Kidney (tissue), 14 donors: ENCODE measurements around the gene LPCAT1. TPM values are rescaled to one million over a fixed set of nuclear protein-coding genes. Genes with fewer than 3 reads are reported as not detected.

Source experiments
- DNase-seq, 5 donors: peaks; one replicate each; pipeline ENCODE4 v3.0.0-alpha.2; 2013 to 2020
- FAIRE-seq: peaks from 2 replicates; lab custom pipeline; 2012; peaks lifted over from hg19 to GRCh38; lab: Jason Lieb, UNC
- H3K27ac ChIP-seq, 2 donors: one replicate each; pipeline ENCODE4 v1.7.0; 2013; ENCODE audit warnings: low read depth in 2 of 2, low read length in 2 of 2, inconsistent platforms in 1 of 2
- H3K27me3 ChIP-seq: one replicate; pipeline ENCODE4 v1.7.1; 2013; ENCODE audit warnings: low read length, inconsistent platforms; ENCODE audit not compliant: control insufficient read depth, insufficient read depth
- H3K36me3 ChIP-seq, 3 donors: one replicate each; pipeline versions ENCODE4 v1.7.0 to v1.7.1; 2013; ENCODE audit warnings: low read length in 3 of 3, control low read depth in 1 of 3, inconsistent platforms in 1 of 3; ENCODE audit not compliant: insufficient read depth in 3 of 3, control insufficient read depth in 2 of 3
- H3K4me1 ChIP-seq, 3 donors: one replicate each; pipeline versions ENCODE4 v1.7.0 to v1.7.1; 2013; ENCODE audit warnings: low read length in 3 of 3, inconsistent platforms in 1 of 3, low read depth in 1 of 3; ENCODE audit not compliant: control insufficient read depth in 2 of 3, insufficient read depth in 2 of 3
- H3K4me3 ChIP-seq, 3 donors: one replicate each; pipeline versions ENCODE4 v1.7.0 to v1.8.1; 2013; ENCODE audit warnings: low read length in 3 of 3, control low read depth in 1 of 3, inconsistent platforms in 1 of 3
- H3K9ac ChIP-seq, 3 donors: one replicate each; pipeline versions ENCODE4 v1.7.0 to v1.7.1; 2013; ENCODE audit warnings: low read length in 3 of 3, control low read depth in 1 of 3, inconsistent platforms in 1 of 3
- H3K9me3 ChIP-seq, 3 donors: one replicate each; pipeline versions ENCODE4 v1.7.0 to v1.7.1; 2013; ENCODE audit warnings: low read length in 3 of 3, control low read depth in 1 of 3, inconsistent platforms in 1 of 3; ENCODE audit not compliant: control insufficient read depth in 2 of 3, insufficient read depth in 1 of 3
- intact Hi-C: fragments of 100-400 bp; cut with DNase I; formaldehyde crosslinking; loops from one replicate; pipeline ENCODE4 v1.11.1; 2022
- polyA plus RNA-seq: library from polyadenylated mRNA; stranded (reverse); fragments of 350-450 nt; fragmentation: Illumina TruSeq; extraction: RNeasy Lipid Tissue Mini Kit (QIAGEN cat#74804); gene quantifications from one replicate; pipeline ENCODE4 v1.2.3, GENCODE V29; 2014; ENCODE audit warnings: low read depth, low replicate concordance; ENCODE audit not compliant: insufficient read depth
- total RNA-seq: library from RNA; stranded (reverse); fragmentation: NEBNext Ultra II Directional; extraction: Animal tissue kit (Norgen Biotek cat#: 25700); gene quantifications from one replicate; pipeline ENCODE4 v1.2.1, GENCODE V29; 2021
- TF ChIP-seq, protein P1 (sequence below): IDR thresholded peaks from 3 replicates; pipeline ENCODE4 v1.5.1; 2012; ENCODE audit warnings: mild to moderate bottlenecking, moderate library complexity, borderline replicate concordance; ENCODE audit not compliant: insufficient read depth; ENCODE audit errors: extremely low read depth
- donor health status: control.
- donor health status: control.
- donor health status: control.
- donor health status: control.
- donor health status: control.
- donor health status: DM: yes; HTN: yes; CAD: no.
- donor health status: Normal renal cell carcinoma (clear cell type).

Gene LPCAT1
- total and polyA plus RNA-seq, 2 donors from 2014 or later = 22.2 to 46.5 TPM

DNA sequence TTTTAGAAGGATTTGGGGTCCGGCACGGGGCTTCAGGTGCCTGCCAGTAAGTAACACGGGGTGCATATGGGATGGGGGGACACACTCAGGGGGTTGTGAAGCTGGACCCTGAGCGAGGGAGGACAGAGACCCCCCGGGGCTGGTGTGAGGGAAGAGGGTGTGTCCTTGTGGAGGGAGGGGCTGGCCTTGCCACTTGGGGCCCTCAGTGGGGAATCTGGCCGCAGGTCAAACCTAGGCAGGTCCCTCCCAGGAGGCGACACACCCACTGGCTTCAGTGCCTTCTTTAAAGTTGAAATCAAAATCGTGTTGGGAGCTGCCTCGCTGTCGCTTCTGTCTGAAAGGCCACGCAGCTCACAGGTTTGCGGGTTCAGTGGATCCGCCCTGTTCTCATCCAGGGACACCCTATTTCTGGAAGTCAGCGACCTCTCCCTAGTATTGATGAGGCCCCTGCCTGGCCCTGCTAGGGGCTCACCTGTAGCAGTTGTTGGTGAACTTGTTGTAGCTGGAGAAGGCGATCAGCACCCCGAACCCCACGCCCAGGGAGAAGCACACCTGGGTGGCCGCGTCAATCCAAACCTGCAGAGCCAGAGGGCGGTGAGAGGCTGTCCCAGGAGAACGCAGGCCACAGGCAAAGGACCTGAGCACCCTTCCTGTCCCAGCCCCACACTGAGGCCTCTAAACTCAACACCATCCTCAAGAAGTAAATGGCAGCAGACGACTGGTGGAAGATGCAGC, 108.0 kb downstream of the LPCAT1 start:
- no peaks in the 10 kb centered on the region for H3K36me3 ChIP-seq
- H3K9ac ChIP-seq = no peak overlapping the region
- no peak overlapping the region for H3K4me3 ChIP-seq
- TF ChIP-seq, protein P1, sequence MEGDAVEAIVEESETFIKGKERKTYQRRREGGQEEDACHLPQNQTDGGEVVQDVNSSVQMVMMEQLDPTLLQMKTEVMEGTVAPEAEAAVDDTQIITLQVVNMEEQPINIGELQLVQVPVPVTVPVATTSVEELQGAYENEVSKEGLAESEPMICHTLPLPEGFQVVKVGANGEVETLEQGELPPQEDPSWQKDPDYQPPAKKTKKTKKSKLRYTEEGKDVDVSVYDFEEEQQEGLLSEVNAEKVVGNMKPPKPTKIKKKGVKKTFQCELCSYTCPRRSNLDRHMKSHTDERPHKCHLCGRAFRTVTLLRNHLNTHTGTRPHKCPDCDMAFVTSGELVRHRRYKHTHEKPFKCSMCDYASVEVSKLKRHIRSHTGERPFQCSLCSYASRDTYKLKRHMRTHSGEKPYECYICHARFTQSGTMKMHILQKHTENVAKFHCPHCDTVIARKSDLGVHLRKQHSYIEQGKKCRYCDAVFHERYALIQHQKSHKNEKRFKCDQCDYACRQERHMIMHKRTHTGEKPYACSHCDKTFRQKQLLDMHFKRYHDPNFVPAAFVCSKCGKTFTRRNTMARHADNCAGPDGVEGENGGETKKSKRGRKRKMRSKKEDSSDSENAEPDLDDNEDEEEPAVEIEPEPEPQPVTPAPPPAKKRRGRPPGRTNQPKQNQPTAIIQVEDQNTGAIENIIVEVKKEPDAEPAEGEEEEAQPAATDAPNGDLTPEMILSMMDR = no peak
- no peaks in the 10 kb centered on the region for H3K9me3 ChIP-seq
- intact Hi-C loops = no loop called here
- no peak overlapping the region for H3K27ac ChIP-seq
- DNase-seq (peak in 1 of 5 donors; percentile 56), FAIRE-seq (no peak)
- no peaks in the 10 kb centered on the region for H3K4me1 ChIP-seq
- no peaks in the 10 kb centered on the region for H3K27me3 ChIP-seq

DNA sequence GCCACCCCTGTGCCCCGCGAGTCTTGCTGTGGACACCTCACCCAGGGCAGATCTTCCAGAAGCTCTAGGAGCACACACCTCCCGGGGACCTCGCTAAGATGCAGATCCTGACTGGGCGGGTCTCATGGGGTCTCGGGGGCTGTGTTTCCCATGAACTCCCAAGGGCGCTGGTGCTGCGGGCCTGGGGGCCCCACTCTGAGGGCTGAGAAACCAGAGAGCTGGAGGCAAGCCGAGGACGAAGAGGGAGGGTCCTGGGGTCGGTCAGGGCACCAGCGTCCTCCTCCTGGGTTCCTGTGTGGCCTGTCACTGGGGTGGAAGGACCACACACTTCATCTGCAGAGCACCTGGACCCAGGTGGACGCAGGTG, 108.7 kb downstream of the LPCAT1 start:
- Histone ChIP-seq H3K27ac (no peak overlapping the region), H3K4me3 (no peak overlapping the region), H3K9me3 (no peaks in the 10 kb centered on the region), H3K27me3 (no peaks in the 10 kb centered on the region), H3K4me1 (no peaks in the 10 kb centered on the region), H3K36me3 (no peaks in the 10 kb centered on the region), H3K9ac (no peak overlapping the region)
- intact Hi-C loops = no loop called here
- TF ChIP-seq, protein P1 = no peak
- FAIRE-seq (no peak), DNase-seq (peak in 1 of 5 donors; percentile 29)

DNA sequence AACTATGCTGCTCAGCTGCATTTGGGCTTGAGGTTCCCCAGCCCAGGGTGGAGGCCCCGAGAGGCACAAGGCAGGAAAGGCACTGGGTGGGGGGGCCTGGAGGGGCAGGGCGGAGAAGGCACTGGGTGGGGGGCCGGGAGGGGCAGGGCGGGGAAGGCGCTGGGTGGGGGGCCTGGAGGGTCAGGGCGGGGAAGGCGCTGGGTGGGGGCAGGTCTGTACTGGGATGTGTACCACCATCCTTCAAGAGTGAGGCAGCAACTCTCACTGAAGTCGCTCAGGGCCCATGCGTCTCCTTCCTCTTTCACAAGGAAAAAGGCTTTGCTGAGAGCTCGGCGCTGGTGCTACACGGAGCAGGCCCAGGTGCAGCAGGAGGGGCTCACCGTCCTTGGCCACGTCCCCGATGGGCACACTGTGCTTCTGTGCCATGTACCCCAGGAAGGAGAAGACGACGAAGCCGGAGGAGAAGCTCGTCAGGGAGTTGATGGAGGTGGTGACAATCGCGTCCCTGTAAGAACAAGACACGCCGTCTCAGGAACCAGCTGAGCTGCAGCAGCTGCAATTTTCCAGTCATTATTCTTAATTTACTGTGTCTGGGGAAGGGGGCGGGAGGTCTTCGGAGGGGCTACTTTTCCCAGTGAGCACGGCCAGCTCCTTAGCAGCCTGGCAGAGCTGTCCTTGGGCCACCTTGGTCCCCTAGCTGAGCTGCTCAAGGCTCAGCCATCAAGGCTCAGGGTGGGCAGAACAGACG, 109.3 kb downstream of the LPCAT1 start:
- no peaks in the 10 kb centered on the region for H3K9me3 ChIP-seq
- no peak overlapping the region for H3K4me3 ChIP-seq
- FAIRE-seq (no peak), DNase-seq (peak in 2 of 5 donors; percentile 61 to 78)
- H3K36me3 ChIP-seq = no peaks in the 10 kb centered on the region
- intact Hi-C loops = no loop called here
- H3K4me1 ChIP-seq = no peaks in the 10 kb centered on the region
- TF ChIP-seq, protein P1 = no peak
- H3K9ac ChIP-seq = no peak overlapping the region
- no peaks in the 10 kb centered on the region for H3K27me3 ChIP-seq
- no peak overlapping the region for H3K27ac ChIP-seq
